Suprapubic skin (tissue), 4 donors: ENCODE results near the gene NRCAM.

Experiments used
- EP300 ChIP-seq: sonication (generic); formaldehyde crosslinking; IDR thresholded peaks from one replicate; pipeline ENCODE4 v1.6.1; 2017; ENCODE audit warnings: antibody characterized with exemption
- POLR2A ChIP-seq, 2 donors: fragments of 450-650 bp; IDR thresholded peaks; one replicate each; pipeline ENCODE4 v1.6.1; 2017; ENCODE audit warnings: antibody characterized with exemption in 2 of 2, mild to moderate bottlenecking in 2 of 2, moderate library complexity in 2 of 2
- POLR2AphosphoS5 ChIP-seq, 3 donors: sonication (generic); formaldehyde crosslinking; IDR thresholded peaks; one replicate each; pipeline ENCODE4 v1.6.1; 2017; ENCODE audit warnings: antibody characterized with exemption in 3 of 3
- TF ChIP-seq, protein P1 (sequence below), 2 donors: fragments of 200-600 bp in 1 of 2; fragments of 450-650 bp in 1 of 2; sonication (generic) in 1 of 2; IDR thresholded peaks; one replicate each; pipeline ENCODE4 v1.5.1; 2016 to 2019; ENCODE audit warnings: antibody characterized with exemption in 2 of 2, mild to moderate bottlenecking in 1 of 2, moderate library complexity in 1 of 2

DNA sequence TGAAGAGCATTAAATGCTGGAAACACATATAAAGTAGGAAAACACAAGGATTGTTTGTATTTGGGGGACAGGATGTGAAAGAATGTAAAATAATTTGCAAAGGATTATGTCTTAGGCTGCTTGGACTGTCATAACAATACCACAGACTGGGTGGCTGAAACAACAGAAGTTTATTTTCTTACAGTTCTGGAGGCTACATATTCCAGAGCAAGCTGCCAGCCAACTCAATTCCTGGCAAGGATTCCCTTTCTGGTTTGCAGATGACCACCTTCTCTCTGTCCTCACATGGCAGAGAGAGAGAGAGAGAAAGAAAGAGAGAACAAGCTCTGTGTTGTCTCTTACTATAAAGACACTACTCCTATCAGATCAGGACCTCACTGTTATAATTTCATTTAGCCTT, 317.3 kb downstream of the NRCAM start:
- TF ChIP-seq, protein P1, sequence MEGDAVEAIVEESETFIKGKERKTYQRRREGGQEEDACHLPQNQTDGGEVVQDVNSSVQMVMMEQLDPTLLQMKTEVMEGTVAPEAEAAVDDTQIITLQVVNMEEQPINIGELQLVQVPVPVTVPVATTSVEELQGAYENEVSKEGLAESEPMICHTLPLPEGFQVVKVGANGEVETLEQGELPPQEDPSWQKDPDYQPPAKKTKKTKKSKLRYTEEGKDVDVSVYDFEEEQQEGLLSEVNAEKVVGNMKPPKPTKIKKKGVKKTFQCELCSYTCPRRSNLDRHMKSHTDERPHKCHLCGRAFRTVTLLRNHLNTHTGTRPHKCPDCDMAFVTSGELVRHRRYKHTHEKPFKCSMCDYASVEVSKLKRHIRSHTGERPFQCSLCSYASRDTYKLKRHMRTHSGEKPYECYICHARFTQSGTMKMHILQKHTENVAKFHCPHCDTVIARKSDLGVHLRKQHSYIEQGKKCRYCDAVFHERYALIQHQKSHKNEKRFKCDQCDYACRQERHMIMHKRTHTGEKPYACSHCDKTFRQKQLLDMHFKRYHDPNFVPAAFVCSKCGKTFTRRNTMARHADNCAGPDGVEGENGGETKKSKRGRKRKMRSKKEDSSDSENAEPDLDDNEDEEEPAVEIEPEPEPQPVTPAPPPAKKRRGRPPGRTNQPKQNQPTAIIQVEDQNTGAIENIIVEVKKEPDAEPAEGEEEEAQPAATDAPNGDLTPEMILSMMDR (IDR thresholded peaks at IDR 0.05) = no peak
- TF ChIP-seq POLR2A (IDR thresholded peaks at IDR 0.05) = no peak
- TF ChIP-seq POLR2AphosphoS5 (IDR thresholded peaks at IDR 0.05) = no peak
- TF ChIP-seq EP300 = no peak
